GM12865 (cell line): Measurements from ENCODE around the gene ACSL3.

ENCODE experiments used
- DNase-seq: peaks from one replicate; pipeline ENCODE4 v3.0.0; 2010; ENCODE audit warnings: low read depth
- H3K4me3 ChIP-seq: 2 replicates; pipeline ENCODE4 v1.5.1; 2011; ENCODE audit warnings: mild to moderate bottlenecking, low read depth, low read length, control low read depth
- CTCF ChIP-seq: IDR thresholded peaks from 2 replicates; pipeline ENCODE4 v1.5.1; 2011; ENCODE audit warnings: low read length, control low read depth, low read depth, inconsistent platforms; ENCODE audit not compliant: insufficient read depth; ENCODE audit errors: missing control alignments

The ACSL3 gene

DNA sequence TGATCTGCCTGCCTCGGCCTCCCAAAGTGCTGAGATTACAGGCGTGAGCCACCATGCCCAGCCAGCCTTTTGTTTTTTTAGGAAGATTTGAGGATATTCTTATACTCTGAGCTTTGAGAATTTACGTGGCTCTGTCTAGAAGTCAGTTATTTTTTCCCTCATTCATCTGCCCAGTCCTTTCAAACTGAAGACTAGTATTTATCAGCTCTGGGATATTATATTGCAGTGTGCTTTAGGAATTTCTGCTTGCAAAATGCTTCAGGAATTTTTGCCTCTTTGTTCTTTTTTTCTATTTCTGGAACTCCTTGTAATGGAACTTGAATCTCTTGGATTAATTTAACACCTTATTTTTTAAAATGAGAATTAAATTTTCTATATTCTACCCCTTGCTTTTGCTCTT, 22.6 kb downstream of the ACSL3 start:
- no peak for DNase-seq
- no peak overlapping the region for H3K4me3 ChIP-seq
- no peak for TF ChIP-seq CTCF

GRCh38 chr2:222884114-222884771, 23.4 kb downstream of the ACSL3 start:
- DNase-seq, result no peak
- H3K4me3 ChIP-seq, result no peak overlapping the region
- TF ChIP-seq CTCF, result no peak

GRCh38 chr2:222884805-222885424, 24.1 kb downstream of the ACSL3 start:
- TF ChIP-seq CTCF, result no peak
- DNase-seq, result no peak
- no peak overlapping the region for H3K4me3 ChIP-seq

DNA sequence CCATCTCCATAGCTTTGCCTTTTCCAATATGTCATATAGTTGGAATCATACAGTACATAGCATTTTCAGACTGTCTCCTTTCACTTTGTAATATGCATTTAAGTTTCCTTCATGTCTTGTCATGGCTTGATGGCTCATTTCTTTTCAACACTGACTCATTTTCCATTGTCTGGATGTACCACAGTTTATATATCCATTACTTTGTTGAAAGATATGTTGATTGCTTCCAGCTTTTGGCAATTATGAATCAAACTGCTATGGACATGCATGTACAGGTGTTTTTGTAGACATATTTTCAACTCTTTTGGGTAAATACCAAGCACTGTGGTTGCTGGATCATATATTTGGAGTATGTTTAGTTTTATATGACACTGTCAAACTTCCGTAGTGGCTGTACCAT, 26.3 kb downstream of the ACSL3 start:
- DNase-seq, result no peak
- TF ChIP-seq CTCF, result no peak
- no peak overlapping the region for H3K4me3 ChIP-seq

DNA sequence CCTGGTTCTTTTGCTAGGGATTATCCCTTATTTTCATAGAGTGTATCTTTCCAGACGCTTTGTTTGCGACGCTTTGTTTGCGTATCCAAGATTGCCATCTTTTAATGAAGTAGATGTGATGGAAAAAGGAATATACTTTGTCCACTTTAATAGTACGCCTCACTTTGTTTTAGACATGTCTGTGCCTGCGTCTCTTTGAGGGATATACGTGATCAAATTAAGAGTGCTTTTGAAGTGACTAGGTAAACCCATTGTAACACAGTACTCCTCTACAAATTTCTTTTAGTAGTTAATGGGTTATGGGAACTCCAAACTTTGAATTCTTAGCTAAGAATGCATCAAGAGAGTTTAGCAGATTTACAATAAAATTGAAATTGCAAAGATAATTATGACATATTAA, 27.9 kb downstream of the ACSL3 start:
- no peak for DNase-seq
- no peak overlapping the region for H3K4me3 ChIP-seq
- TF ChIP-seq CTCF, result no peak

DNA sequence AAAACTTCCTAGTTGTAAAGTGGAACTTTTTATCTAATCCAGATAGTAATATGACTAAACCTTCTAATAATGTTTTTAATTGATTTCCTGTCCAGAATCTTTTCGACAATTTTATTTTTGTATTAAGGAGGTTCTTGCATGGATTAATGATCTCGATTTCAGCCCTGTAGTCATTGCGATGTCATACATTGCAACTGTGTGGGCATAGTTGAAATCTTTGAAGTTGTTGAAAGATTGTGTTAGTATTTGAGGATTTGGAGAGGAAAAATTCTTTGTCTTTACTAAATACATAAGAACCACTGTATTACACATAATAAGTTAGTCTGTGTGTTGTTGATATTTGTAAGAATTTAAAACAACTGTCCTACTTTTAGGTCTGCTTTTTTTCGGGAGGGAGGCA, 31.1 kb downstream of the ACSL3 start:
- H3K4me3 ChIP-seq, result no peak overlapping the region
- DNase-seq, result no peak
- no peak for TF ChIP-seq CTCF

GRCh38 chr2:222892321-222892720, 31.5 kb downstream of the ACSL3 start:
- no peak for DNase-seq
- TF ChIP-seq CTCF, result no peak
- H3K4me3 ChIP-seq, result no peak overlapping the region
